GM19099 (cell line): ENCODE data around the gene CA12.

Experiments
- POLR2A ChIP-seq: IDR thresholded peaks from 3 replicates; pipeline ENCODE4 v1.6.1; 2011; ENCODE audit warnings: low read depth; ENCODE audit not compliant: insufficient read length; ENCODE audit errors: extremely low read depth

The CA12 gene

GRCh38 chr15:63371297-63371918 lies 10.2 kb downstream of the CA12 start:
- TF ChIP-seq POLR2A, result no peak

GRCh38 chr15:63370764-63371163 lies 10.9 kb downstream of the CA12 start:
- no peak for TF ChIP-seq POLR2A

GRCh38 chr15:63369781-63370180 lies 11.9 kb downstream of the CA12 start:
- no peak for TF ChIP-seq POLR2A

GRCh38 chr15:63369296-63369695 lies 12.3 kb downstream of the CA12 start:
- no peak for TF ChIP-seq POLR2A

GRCh38 chr15:63368503-63368902 lies 13.1 kb downstream of the CA12 start:
- TF ChIP-seq POLR2A, result no peak

GRCh38 chr15:63367900-63368299 lies 13.7 kb downstream of the CA12 start:
- no peak for TF ChIP-seq POLR2A

GRCh38 chr15:63367390-63367789 lies 14.3 kb downstream of the CA12 start:
- no peak for TF ChIP-seq POLR2A

GRCh38 chr15:63366451-63366850 lies 15.2 kb downstream of the CA12 start:
- TF ChIP-seq POLR2A, result no peak

- TF ChIP-seq POLR2A, result no peak
These were observed 16.4 kb downstream of the CA12 start for GRCh38 chr15:63365273-63365680.

- no peak for TF ChIP-seq POLR2A
These were observed 17.0 kb downstream of the CA12 start for GRCh38 chr15:63364399-63365272.

- no peak for TF ChIP-seq POLR2A
These were observed 18.4 kb downstream of the CA12 start for GRCh38 chr15:63363292-63363691.

- TF ChIP-seq POLR2A, result no peak
These were observed 18.8 kb downstream of the CA12 start for GRCh38 chr15:63362885-63363284.

GRCh38 chr15:63362196-63362595 lies 19.4 kb downstream of the CA12 start:
- TF ChIP-seq POLR2A, result no peak

GRCh38 chr15:63360170-63360569 lies 21.5 kb downstream of the CA12 start:
- TF ChIP-seq POLR2A, result no peak

- no peak for TF ChIP-seq POLR2A
These were observed 23.2 kb downstream of the CA12 start for GRCh38 chr15:63358241-63359029.
